C4-2B (cell line): ENCODE data around the gene PICALM.

Experiments
- CTCF ChIP-seq: fragments of 450-650 bp; conservative IDR thresholded peaks from 2 replicates; pipeline ENCODE4 v1.5.1; 2017; ENCODE audit warnings: mild to moderate bottlenecking
- ZFX ChIP-seq: fragments of 450-650 bp; IDR thresholded peaks from 2 replicates; pipeline ENCODE4 v1.6.1; 2017

GRCh38 chr11:86097980-86098379 lies 29.1 kb upstream of the PICALM start:
- no peak for TF ChIP-seq CTCF
- no peak for TF ChIP-seq ZFX
